GM10266 (cell line): ENCODE measurements around the gene ACBD3.

Experiments used
- DNase-seq: peaks from one replicate; pipeline ENCODE4 v3.0.0; 2012; ENCODE audit errors: extremely low spot score
- TF ChIP-seq, protein P1 (sequence below): IDR thresholded peaks from 2 replicates; pipeline ENCODE4 v1.5.1; 2012; ENCODE audit warnings: mild to moderate bottlenecking, low read depth; ENCODE audit not compliant: control insufficient read depth, insufficient read depth; ENCODE audit errors: missing control alignments

Gene ACBD3

DNA sequence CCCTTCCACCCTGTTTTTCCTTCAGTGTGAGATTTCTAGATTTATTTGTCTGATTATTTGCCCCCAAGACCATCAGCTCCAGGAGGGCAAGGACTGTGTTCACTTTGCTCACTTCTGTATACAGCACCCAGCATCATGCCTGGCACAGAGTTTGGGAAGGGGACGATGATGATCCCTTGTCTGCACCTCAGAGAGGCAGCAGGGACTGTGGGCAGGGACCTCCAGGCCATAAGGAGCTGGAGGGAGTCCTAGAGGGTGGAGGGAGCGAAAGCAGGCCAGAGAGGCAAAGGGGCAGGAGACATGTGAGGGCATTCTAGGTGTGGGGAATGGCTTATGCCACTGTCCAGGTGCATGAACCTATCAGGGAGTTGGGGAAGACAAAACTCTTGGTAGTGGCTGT lies 91.3 kb downstream of the ACBD3 start:
- DNase-seq = no peak
- TF ChIP-seq, protein P1, sequence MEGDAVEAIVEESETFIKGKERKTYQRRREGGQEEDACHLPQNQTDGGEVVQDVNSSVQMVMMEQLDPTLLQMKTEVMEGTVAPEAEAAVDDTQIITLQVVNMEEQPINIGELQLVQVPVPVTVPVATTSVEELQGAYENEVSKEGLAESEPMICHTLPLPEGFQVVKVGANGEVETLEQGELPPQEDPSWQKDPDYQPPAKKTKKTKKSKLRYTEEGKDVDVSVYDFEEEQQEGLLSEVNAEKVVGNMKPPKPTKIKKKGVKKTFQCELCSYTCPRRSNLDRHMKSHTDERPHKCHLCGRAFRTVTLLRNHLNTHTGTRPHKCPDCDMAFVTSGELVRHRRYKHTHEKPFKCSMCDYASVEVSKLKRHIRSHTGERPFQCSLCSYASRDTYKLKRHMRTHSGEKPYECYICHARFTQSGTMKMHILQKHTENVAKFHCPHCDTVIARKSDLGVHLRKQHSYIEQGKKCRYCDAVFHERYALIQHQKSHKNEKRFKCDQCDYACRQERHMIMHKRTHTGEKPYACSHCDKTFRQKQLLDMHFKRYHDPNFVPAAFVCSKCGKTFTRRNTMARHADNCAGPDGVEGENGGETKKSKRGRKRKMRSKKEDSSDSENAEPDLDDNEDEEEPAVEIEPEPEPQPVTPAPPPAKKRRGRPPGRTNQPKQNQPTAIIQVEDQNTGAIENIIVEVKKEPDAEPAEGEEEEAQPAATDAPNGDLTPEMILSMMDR = no peak
